Loucy (cell line): Measurements from ENCODE around the gene RGSL1.

Source experiments
- H2AFZ ChIP-seq: fragments of 200-600 bp; sonication (generic); 2 replicates; pipeline ENCODE4 v1.6.0; 2016; ENCODE audit warnings: antibody characterized with exemption, mild to moderate bottlenecking, low read length, moderate library complexity
- H3F3A ChIP-seq: fragments of 200-600 bp; 2 replicates; pipeline ENCODE4 v1.6.0; 2016; ENCODE audit warnings: antibody characterized with exemption, low read depth, mild to moderate bottlenecking
- H3K27me3 ChIP-seq: fragments of 200-600 bp; sonication (generic); 2 replicates; pipeline ENCODE4 v1.6.1; 2014; ENCODE audit warnings: low read length, mild to moderate bottlenecking; ENCODE audit not compliant: insufficient read depth, poor library complexity, severe bottlenecking
- H3K36me3 ChIP-seq: fragments of 200-600 bp; sonication (generic); 2 replicates; pipeline ENCODE4 v1.6.1; 2016; ENCODE audit warnings: low read length; ENCODE audit not compliant: insufficient read depth
- H3K4me1 ChIP-seq: fragments of 200-600 bp; sonication (generic); 2 replicates; pipeline ENCODE4 v1.5.1; 2014; ENCODE audit warnings: low read length, mild to moderate bottlenecking; ENCODE audit not compliant: insufficient read depth, poor library complexity, severe bottlenecking
- H3K4me2 ChIP-seq: fragments of 200-600 bp; sonication (generic); 2 replicates; pipeline ENCODE4 v1.6.0; 2014; ENCODE audit warnings: antibody characterized with exemption, low read length, low read depth, mild to moderate bottlenecking; ENCODE audit not compliant: poor library complexity, severe bottlenecking
- H3K4me3 ChIP-seq: fragments of 200-600 bp; sonication (generic); 2 replicates; pipeline ENCODE4 v1.5.1; 2014; ENCODE audit warnings: low read length, mild to moderate bottlenecking, mixed read lengths; ENCODE audit not compliant: poor library complexity, severe bottlenecking
- H3K79me2 ChIP-seq: fragments of 200-600 bp; sonication (generic); 2 replicates; pipeline ENCODE4 v1.6.1; 2014; ENCODE audit warnings: low read length; ENCODE audit not compliant: insufficient read depth
- H3K9ac ChIP-seq: fragments of 200-600 bp; sonication (generic); 2 replicates; pipeline ENCODE4 v1.6.0; 2014; ENCODE audit warnings: mild to moderate bottlenecking, low read depth, low read length, moderate library complexity; ENCODE audit not compliant: poor library complexity, severe bottlenecking
- H3K9me2 ChIP-seq: fragments of 200-600 bp; sonication (generic); replicated peaks from 2 replicates; pipeline ENCODE4 v1.6.1; 2016; ENCODE audit warnings: low read depth, low read length, mixed read lengths
- H3K9me3 ChIP-seq: fragments of 200-600 bp; sonication (generic); 2 replicates; pipeline ENCODE4 v1.6.1; 2014; ENCODE audit warnings: mild to moderate bottlenecking, antibody characterized with exemption, low read length, low read depth; ENCODE audit not compliant: insufficient read depth
- H4K20me1 ChIP-seq: fragments of 200-600 bp; sonication (generic); 2 replicates; pipeline ENCODE4 v1.6.0; 2014; ENCODE audit warnings: antibody characterized with exemption, low read length, mild to moderate bottlenecking; ENCODE audit not compliant: insufficient read depth, poor library complexity, severe bottlenecking
- EZH2phosphoT487 ChIP-seq: fragments of 200-600 bp; IDR thresholded peaks from 2 replicates; pipeline ENCODE4 v1.6.1; 2018; ENCODE audit warnings: antibody characterized with exemption, mild to moderate bottlenecking, moderate library complexity, borderline replicate concordance
- TF ChIP-seq, protein P1 (sequence below): fragments of 200-600 bp; sonication (generic); conservative IDR thresholded peaks from 2 replicates; pipeline ENCODE4 v1.5.1; 2014; ENCODE audit warnings: mild to moderate bottlenecking, antibody characterized with exemption, low read length

Gene RGSL1

DNA sequence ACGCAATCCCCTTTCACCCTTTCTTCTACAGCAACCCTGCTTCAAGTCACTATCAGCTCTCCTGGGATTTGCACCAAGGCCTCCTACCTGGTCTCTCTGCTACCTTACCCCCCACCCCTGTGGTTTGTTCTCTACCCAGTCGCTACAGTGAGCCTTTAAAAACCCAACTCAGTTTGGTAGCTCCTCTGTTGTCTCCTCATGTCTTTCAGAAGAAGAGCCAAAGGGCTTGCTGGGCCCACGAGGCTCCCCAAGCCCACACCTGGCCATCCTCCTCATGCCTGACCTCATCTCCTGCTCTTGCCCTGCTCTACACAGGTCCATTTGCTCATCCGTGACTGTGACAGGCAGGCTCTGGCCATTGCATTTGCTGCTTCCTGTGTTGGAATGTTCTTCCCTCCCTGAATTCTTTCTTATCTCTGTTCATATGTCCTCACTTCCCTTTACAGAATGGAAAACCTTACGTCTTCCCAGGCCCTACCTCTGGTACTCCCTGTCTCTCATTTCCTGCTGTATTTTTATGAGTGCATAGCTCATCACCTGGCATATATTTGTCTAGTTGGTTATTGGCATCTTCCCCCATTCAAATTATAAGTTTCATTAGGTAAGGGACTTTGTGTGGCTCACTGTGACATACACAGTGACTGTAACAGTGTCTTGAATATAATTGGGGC is 150.9 kb downstream of the RGSL1 start:
- Histone ChIP-seq H3K4me1 (peaks cover 23% of the 10 kb centered on the region), H2AFZ (no peak overlapping the region), H4K20me1 (no peaks in the 10 kb centered on the region), H3K9me3 (no peaks in the 10 kb centered on the region), H3K4me2 (no peak overlapping the region), H3K4me3 (no peak overlapping the region), H3K9me2 (no peaks in the 10 kb centered on the region), H3F3A (no peaks in the 10 kb centered on the region; the same call in 1 of the 2 replicates), H3K9ac (no peak overlapping the region), H3K36me3 (no peaks in the 10 kb centered on the region), H3K27me3 (no peaks in the 10 kb centered on the region), H3K79me2 (0 out of 2 replicates have a peak, but pooled peaks cover 2% of the 10 kb centered on the region)
- no peak for TF ChIP-seq EZH2phosphoT487
- TF ChIP-seq, protein P1, sequence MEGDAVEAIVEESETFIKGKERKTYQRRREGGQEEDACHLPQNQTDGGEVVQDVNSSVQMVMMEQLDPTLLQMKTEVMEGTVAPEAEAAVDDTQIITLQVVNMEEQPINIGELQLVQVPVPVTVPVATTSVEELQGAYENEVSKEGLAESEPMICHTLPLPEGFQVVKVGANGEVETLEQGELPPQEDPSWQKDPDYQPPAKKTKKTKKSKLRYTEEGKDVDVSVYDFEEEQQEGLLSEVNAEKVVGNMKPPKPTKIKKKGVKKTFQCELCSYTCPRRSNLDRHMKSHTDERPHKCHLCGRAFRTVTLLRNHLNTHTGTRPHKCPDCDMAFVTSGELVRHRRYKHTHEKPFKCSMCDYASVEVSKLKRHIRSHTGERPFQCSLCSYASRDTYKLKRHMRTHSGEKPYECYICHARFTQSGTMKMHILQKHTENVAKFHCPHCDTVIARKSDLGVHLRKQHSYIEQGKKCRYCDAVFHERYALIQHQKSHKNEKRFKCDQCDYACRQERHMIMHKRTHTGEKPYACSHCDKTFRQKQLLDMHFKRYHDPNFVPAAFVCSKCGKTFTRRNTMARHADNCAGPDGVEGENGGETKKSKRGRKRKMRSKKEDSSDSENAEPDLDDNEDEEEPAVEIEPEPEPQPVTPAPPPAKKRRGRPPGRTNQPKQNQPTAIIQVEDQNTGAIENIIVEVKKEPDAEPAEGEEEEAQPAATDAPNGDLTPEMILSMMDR: no peak

DNA sequence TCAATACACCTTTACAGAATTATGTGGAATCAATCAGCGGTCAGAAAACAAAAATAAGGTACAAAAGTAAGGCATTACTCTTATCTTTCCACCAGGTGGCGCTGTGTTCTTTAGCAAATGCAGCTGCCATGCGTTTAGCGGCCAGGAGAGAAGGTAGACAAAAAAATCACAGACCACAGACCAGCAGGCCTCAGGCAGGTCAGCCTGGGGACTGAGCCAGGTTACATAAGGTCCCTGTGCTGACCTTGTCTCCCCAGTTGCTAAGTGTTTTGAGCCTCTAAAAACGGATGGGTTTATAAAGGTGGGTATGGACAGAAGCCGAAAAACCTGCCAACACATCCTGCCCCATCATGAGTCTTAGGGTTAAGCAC is 151.5 kb downstream of the RGSL1 start:
- no peak overlapping the region for H2AFZ ChIP-seq
- no peak overlapping the region for H3K9ac ChIP-seq
- no peaks in the 10 kb centered on the region for H3K27me3 ChIP-seq
- no peaks in the 10 kb centered on the region for H4K20me1 ChIP-seq
- peak overlapping the region; percentile 11 for H3K4me2 ChIP-seq
- H3K4me3 ChIP-seq: no peak overlapping the region
- 0 out of 2 replicates have a peak, but pooled peaks cover 2% of the 10 kb centered on the region for H3K79me2 ChIP-seq
- H3K36me3 ChIP-seq: no peaks in the 10 kb centered on the region
- no peaks in the 10 kb centered on the region; the same call in 1 of the 2 replicates for H3F3A ChIP-seq
- TF ChIP-seq EZH2phosphoT487: no peak
- TF ChIP-seq, protein P1: peak; percentile 95
- no peaks in the 10 kb centered on the region for H3K9me2 ChIP-seq
- peaks cover 23% of the 10 kb centered on the region for H3K4me1 ChIP-seq
- H3K9me3 ChIP-seq: no peaks in the 10 kb centered on the region

DNA sequence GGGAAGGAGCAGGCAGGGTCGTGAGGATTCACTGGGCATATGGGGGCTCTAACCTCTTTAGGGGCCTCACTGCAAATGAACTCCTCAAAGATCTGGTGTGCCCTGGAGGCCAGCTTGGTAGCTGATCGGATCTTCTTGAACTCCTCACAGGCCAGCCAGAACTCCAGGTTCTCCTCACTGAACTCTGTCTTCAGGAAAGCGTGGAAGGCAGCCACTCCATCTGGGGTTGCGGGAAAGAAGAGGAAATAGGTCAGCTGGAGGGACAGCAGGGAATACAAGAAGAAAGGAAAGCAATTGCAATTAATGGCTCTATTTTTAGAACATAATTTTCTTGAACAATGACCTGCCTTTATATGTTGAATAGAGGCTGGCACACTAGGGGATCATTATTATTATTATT is 152.0 kb downstream of the RGSL1 start:
- peaks cover 25% of the 10 kb centered on the region for H3K4me1 ChIP-seq

More for the DNA sequence above, 152.0 kb downstream of the RGSL1 start:
- Histone ChIP-seq H3K79me2 (0 out of 2 replicates have a peak, but pooled peaks cover 2% of the 10 kb centered on the region), H2AFZ (no peak overlapping the region), H3K9ac (no peak overlapping the region), H3F3A (no peaks in the 10 kb centered on the region; the same call in 1 of the 2 replicates), H3K4me2 (peak overlapping the region; percentile 11), H3K36me3 (no peaks in the 10 kb centered on the region), H3K9me3 (no peaks in the 10 kb centered on the region), H3K27me3 (no peaks in the 10 kb centered on the region), H3K4me3 (no peak overlapping the region), H3K9me2 (no peaks in the 10 kb centered on the region), H4K20me1 (no peaks in the 10 kb centered on the region)
- TF ChIP-seq, protein P1: no peak
- no peak for TF ChIP-seq EZH2phosphoT487
